Measurements from ENCODE around the gene PRR22. TPM values are rescaled to one million over a fixed set of nuclear protein-coding genes. Genes with fewer than 3 reads are reported as not detected.

The PRR22 gene
- total RNA-seq, 4 donors from 2014 or later: 1.1 to 10.5 (median 1.6) TPM

DNA sequence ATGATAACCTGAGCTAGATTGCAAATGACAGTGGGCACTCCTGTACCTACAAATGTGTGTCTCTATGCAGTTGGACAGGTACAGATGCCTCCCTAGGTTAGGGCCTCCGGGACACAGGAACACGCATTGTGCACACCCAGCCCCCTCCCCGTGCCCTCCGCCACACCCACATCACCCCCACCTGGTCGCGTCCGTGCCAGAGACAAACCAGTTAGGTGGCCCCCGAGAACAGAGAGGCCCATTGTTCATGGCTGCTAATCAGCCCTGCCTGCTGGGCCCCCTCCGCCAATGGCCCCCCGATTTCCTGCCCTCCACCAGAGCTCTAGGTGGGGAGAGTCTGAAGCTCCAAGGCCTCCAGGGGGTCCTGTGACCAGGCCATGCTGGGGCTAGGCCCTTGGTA is 34.0 kb upstream of the PRR22 start:
- Histone ChIP-seq H3K27me3 (no peaks in the 10 kb centered on the region), H3K4me3 (no peak overlapping the region), H3K27ac (no peak overlapping the region), H3K9me3 (no peaks in the 10 kb centered on the region), H3K4me1 (peaks cover 0 to 15% (median 5%) of the 10 kb centered on the region in 4 donors), H3K36me3 (no peaks in the 10 kb centered on the region)
- intact Hi-C loops (cut with DNase I; ENCODE audit: low total_unique reads): no loop called here
- TF ChIP-seq, protein P1, sequence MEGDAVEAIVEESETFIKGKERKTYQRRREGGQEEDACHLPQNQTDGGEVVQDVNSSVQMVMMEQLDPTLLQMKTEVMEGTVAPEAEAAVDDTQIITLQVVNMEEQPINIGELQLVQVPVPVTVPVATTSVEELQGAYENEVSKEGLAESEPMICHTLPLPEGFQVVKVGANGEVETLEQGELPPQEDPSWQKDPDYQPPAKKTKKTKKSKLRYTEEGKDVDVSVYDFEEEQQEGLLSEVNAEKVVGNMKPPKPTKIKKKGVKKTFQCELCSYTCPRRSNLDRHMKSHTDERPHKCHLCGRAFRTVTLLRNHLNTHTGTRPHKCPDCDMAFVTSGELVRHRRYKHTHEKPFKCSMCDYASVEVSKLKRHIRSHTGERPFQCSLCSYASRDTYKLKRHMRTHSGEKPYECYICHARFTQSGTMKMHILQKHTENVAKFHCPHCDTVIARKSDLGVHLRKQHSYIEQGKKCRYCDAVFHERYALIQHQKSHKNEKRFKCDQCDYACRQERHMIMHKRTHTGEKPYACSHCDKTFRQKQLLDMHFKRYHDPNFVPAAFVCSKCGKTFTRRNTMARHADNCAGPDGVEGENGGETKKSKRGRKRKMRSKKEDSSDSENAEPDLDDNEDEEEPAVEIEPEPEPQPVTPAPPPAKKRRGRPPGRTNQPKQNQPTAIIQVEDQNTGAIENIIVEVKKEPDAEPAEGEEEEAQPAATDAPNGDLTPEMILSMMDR (IDR thresholded peaks at IDR 0.05): no peak
- TF ChIP-seq POLR2AphosphoS5 (IDR thresholded peaks at IDR 0.05) (no peak), POLR2A (IDR thresholded peaks at IDR 0.05) (no peak), EP300 (IDR thresholded peaks at IDR 0.05; ENCODE audit: low read depth) (no peak)
- in situ Hi-C loops (cut with MboI; ENCODE audit: low pct_ligation_motif_present in 1 of 4, low pct_unique_long_range_greater_than_20kb in 1 of 4, low sequenced_read_pairs in 3 of 4): loop anchor here in 1 of 4 donors (10.0 kb wide), 1 partner anchor 66 kb away; no protein-coding TSS in a partner anchor
- no peak for DNase-seq
- 54% methylated on average over 10 of the region's 10 CpGs; no CpG with 5 or more reads in 1 of the 2 donors for WGBS, 2 donors (ENCODE audit: low coverage in 1 of 2)

DNA sequence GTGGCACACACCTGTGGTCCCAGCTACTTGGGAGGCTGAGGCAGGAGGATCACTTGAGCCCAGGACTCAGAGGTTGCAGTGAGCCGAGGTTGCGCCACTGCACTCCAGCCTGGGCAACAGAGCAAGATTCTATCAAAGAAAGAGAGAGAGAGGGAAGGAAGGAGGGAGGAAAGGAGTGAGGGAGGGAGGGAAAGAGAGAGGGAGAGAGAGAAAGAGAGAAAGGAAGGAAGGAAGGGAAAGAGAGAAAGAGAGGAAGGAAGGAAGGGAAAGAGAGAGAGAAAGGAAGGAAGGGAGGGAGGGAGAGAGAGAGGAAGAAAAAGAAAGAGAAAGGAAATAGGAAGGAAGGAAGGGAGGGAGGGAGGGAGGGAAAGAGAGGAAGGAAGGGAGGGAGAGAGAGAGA is 32.7 kb upstream of the PRR22 start:
- Histone ChIP-seq H3K9me3 (no peaks in the 10 kb centered on the region), H3K27me3 (no peaks in the 10 kb centered on the region), H3K36me3 (no peaks in the 10 kb centered on the region), H3K27ac (no peak overlapping the region), H3K4me3 (no peak overlapping the region), H3K4me1 (peaks cover 0 to 8% (median 2%) of the 10 kb centered on the region in 4 donors)
- intact Hi-C loops (cut with DNase I; ENCODE audit: low total_unique reads): no loop called here
- TF ChIP-seq EP300 (IDR thresholded peaks at IDR 0.05; ENCODE audit: low read depth): no peak
- no peak for TF ChIP-seq POLR2AphosphoS5 (IDR thresholded peaks at IDR 0.05)
- no peak for TF ChIP-seq POLR2A (IDR thresholded peaks at IDR 0.05)
- TF ChIP-seq, protein P1 (IDR thresholded peaks at IDR 0.05): no peak
- DNase-seq: no peak
- WGBS, 2 donors (ENCODE audit: low coverage in 1 of 2): 92 to 97% methylated on average over 2 of the region's 2 CpGs
- in situ Hi-C loops (cut with MboI; ENCODE audit: low pct_ligation_motif_present in 1 of 4, low pct_unique_long_range_greater_than_20kb in 1 of 4, low sequenced_read_pairs in 3 of 4): loop anchor here in 1 of 4 donors (10.0 kb wide), 1 partner anchor 68 kb away; no protein-coding TSS in a partner anchor

DNA sequence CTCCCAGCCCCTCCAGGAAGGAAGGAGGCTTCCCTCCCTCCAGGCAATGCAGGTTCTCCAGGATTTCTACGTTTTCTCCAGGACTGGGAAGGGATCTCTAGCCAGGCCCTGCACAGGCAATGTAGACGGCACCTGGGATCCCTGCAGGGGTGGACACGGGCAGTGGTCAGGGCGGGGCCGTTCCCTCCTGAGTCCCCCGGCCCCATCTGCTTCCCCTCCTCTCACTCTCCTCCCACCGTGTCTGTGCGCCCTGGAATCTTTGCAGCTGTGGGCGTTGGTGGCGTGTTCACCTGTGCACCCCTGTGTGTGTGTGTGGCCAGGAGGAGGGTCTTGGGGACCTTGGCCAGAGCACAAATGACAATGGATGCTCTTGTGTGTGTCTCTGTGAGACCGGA is 30.3 kb upstream of the PRR22 start:
- Histone ChIP-seq H3K4me1 (peaks cover 0 to 7% (median 0%) of the 10 kb centered on the region in 4 donors), H3K27me3 (no peaks in the 10 kb centered on the region), H3K4me3 (no peak overlapping the region), H3K9me3 (no peaks in the 10 kb centered on the region), H3K36me3 (no peaks in the 10 kb centered on the region), H3K27ac (no peak overlapping the region)
- 58% methylated on average over 10 of the region's 11 CpGs; no CpG with 5 or more reads in 1 of the 2 donors for WGBS, 2 donors (ENCODE audit: low coverage in 1 of 2)
- TF ChIP-seq POLR2AphosphoS5 (IDR thresholded peaks at IDR 0.05) (no peak), EP300 (IDR thresholded peaks at IDR 0.05; ENCODE audit: low read depth) (no peak), POLR2A (IDR thresholded peaks at IDR 0.05) (no peak)
- TF ChIP-seq, protein P1 (IDR thresholded peaks at IDR 0.05): no peak
- intact Hi-C loops (cut with DNase I; ENCODE audit: low total_unique reads) (no loop called here), in situ Hi-C loops (cut with MboI; ENCODE audit: low pct_ligation_motif_present in 1 of 4, low pct_unique_long_range_greater_than_20kb in 1 of 4, low sequenced_read_pairs in 3 of 4) (loop anchor here in 1 of 4 donors (10.0 kb wide), 1 partner anchor 70 kb away; no protein-coding TSS in a partner anchor)
- no peak for DNase-seq

DNA sequence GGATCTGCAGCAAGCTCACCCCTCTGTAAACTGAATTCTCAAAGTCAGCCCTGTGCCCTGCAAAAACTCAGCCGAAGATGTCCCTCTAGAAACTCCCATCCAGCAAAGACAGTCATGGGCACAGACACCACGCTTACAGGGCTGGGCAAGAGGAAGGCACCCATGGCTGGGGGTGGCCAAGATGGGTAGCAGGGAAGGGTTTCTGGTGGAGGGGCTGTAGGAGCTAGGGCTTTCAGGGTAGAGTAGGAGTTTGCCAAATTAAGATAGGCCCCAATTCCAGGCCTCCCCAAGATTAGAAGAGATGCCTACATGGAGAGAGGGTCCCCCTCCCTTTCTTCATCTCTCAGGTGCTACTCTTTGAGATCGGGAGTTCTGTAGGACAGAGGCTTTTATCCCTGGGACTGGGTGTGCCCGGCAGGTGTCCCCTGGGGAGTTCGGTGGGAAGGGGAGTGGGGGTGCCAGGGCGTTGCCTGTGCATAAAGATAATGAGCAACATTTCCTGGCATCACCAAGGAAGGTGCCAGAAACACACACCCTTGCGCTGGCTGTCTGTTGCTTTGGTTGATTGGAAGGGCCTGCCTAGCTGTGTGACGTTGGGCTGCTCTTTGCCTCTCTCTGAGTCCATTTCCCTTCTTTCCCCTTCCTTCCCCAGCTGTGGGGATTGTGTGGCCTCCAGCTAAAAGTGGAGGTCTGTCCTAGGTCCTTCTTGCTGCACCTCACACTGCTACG is 29.7 kb upstream of the PRR22 start:
- WGBS, 2 donors (ENCODE audit: low coverage in 1 of 2): 58 to 100% methylated on average over 1 to 9 of the region's 9 CpGs
- no peak overlapping the region for H3K27ac ChIP-seq
- H3K36me3 ChIP-seq: no peaks in the 10 kb centered on the region
- H3K4me1 ChIP-seq: peaks cover 0 to 7% (median 0%) of the 10 kb centered on the region in 4 donors
- no peaks in the 10 kb centered on the region for H3K27me3 ChIP-seq
- TF ChIP-seq POLR2AphosphoS5 (IDR thresholded peaks at IDR 0.05): no peak
- TF ChIP-seq, protein P1 (IDR thresholded peaks at IDR 0.05): no peak
- TF ChIP-seq EP300 (IDR thresholded peaks at IDR 0.05; ENCODE audit: low read depth): no peak
- TF ChIP-seq POLR2A (IDR thresholded peaks at IDR 0.05): no peak
- no peaks in the 10 kb centered on the region for H3K9me3 ChIP-seq
- DNase-seq: no peak
- intact Hi-C loops (cut with DNase I; ENCODE audit: low total_unique reads): no loop called here
- H3K4me3 ChIP-seq: no peak overlapping the region
- in situ Hi-C loops (cut with MboI; ENCODE audit: low pct_ligation_motif_present in 1 of 4, low pct_unique_long_range_greater_than_20kb in 1 of 4, low sequenced_read_pairs in 3 of 4): loop anchor here in 1 of 4 donors (10.0 kb wide), 1 partner anchor 71 kb away; no protein-coding TSS in a partner anchor
